ENCODE data around the gene PKNOX2.

The PKNOX2 gene

GRCh38 chr11:125317416-125317815, 152.9 kb downstream of the PKNOX2 start:
- no peak for DNase-seq

GRCh38 chr11:125319649-125320048, 155.1 kb downstream of the PKNOX2 start:
- DNase-seq = no peak

- no peak for DNase-seq
Measured at GRCh38 chr11:125320347-125321076, 156.0 kb downstream of the PKNOX2 start.

- no peak for DNase-seq
Measured at GRCh38 chr11:125322289-125322688, 157.7 kb downstream of the PKNOX2 start.

- DNase-seq = no peak
Measured at GRCh38 chr11:125325196-125325595, 160.6 kb downstream of the PKNOX2 start.

GRCh38 chr11:125326126-125326525, 161.6 kb downstream of the PKNOX2 start:
- no peak for DNase-seq

- no peak for DNase-seq
Measured at GRCh38 chr11:125327518-125328224, 163.1 kb downstream of the PKNOX2 start.

GRCh38 chr11:125328225-125328580, 163.7 kb downstream of the PKNOX2 start:
- DNase-seq = no peak

GRCh38 chr11:125329786-125330185, 165.2 kb downstream of the PKNOX2 start:
- no peak for DNase-seq

GRCh38 chr11:125330462-125331325, 166.1 kb downstream of the PKNOX2 start:
- no peak for DNase-seq

GRCh38 chr11:125331357-125332035, 166.9 kb downstream of the PKNOX2 start:
- no peak for DNase-seq

GRCh38 chr11:125332821-125333220, 168.3 kb downstream of the PKNOX2 start:
- no peak for DNase-seq

- DNase-seq = no peak
Measured at GRCh38 chr11:125333354-125334073, 169.0 kb downstream of the PKNOX2 start.

- DNase-seq = no peak
Measured at GRCh38 chr11:125335106-125335505, 170.6 kb downstream of the PKNOX2 start.

- DNase-seq = no peak
Measured at GRCh38 chr11:125337836-125338834, 173.6 kb downstream of the PKNOX2 start.

GRCh38 chr11:125338886-125339811, 174.6 kb downstream of the PKNOX2 start:
- no peak for DNase-seq

GRCh38 chr11:125341676-125342075, 177.1 kb downstream of the PKNOX2 start:
- no peak for DNase-seq

- no peak for DNase-seq
Measured at GRCh38 chr11:125342281-125342930, 177.9 kb downstream of the PKNOX2 start.

- no peak for DNase-seq
Measured at GRCh38 chr11:125343086-125343717, 178.7 kb downstream of the PKNOX2 start.
